H1 (cell line): ENCODE results near the gene ZNF697. TPM values are rescaled to one million over a fixed set of nuclear protein-coding genes. Genes with fewer than 3 reads are reported as not detected.

Experiments used
- HDAC2 ChIP-seq, 2 experiments: fragments of 300-600 bp in 1 of 2; sonication (generic) in 1 of 2; IDR thresholded peaks; 2 replicates each; pipeline ENCODE4 v1.6.1; 2011 to 2012; ENCODE audit warnings: low read depth in 2 of 2, low read length in 2 of 2, mild to moderate bottlenecking in 2 of 2, moderate library complexity in 2 of 2, borderline replicate concordance in 1 of 2, inconsistent platforms in 1 of 2
- KDM1A ChIP-seq: fragments of 200-600, 300-600 bp; sonication (generic); IDR thresholded peaks from 2 replicates; pipeline ENCODE4 v1.7.1; 2016; ENCODE audit warnings: mild to moderate bottlenecking, low read length, borderline replicate concordance
- RNF2 ChIP-seq: fragments of 200-900, 300-1000 bp; sonication (generic); IDR thresholded peaks from 2 replicates; pipeline ENCODE4 v1.7.1; 2016; ENCODE audit warnings: borderline replicate concordance, low read depth, mild to moderate bottlenecking, antibody characterized with exemption, low read length; ENCODE audit not compliant: poor library complexity, severe bottlenecking; ENCODE audit errors: missing control alignments
- SIX5 ChIP-seq: IDR thresholded peaks from 2 replicates; pipeline ENCODE4 v1.6.1; 2011; ENCODE audit warnings: mild to moderate bottlenecking, low read depth, low read length
- TAF1 ChIP-seq: IDR thresholded peaks from 2 replicates; pipeline ENCODE4 v1.6.1; 2011; ENCODE audit warnings: mild to moderate bottlenecking, low read depth, low read length
- polyA plus RNA-seq, 7 experiments: library from polyadenylated mRNA; depleted of rRNA in 3 of 7; stranded (reverse) in 5 of 7; unstranded in 2 of 7; fragments of >200 nt in 5 of 7; fragments of 200-250 nt in 2 of 7; gene quantifications; 1 replicate in 5 of 7; 2 replicates in 1 of 7; 4 replicates in 1 of 7; pipeline versions ENCODE4 v1.2.1 to v1.2.3, GENCODE V29; 2011 to 2013; ENCODE audit warnings: missing spikeins in 2 of 7, mixed read lengths in 2 of 7
- total RNA-seq: library from RNA; stranded (reverse); fragmentation: NEBNext Ultra II Directional; extraction: Animal tissue kit (Norgen Biotek cat#: 25700); gene quantifications from 2 replicates; pipeline ENCODE4 v1.2.1, GENCODE V29; 2021

Gene ZNF697
- total and polyA plus RNA-seq, 2 of the 8 experiments (the other 6 are each of a cell fraction or from before 2014, with no cell fraction given) = 5.6 to 18.3 TPM

DNA sequence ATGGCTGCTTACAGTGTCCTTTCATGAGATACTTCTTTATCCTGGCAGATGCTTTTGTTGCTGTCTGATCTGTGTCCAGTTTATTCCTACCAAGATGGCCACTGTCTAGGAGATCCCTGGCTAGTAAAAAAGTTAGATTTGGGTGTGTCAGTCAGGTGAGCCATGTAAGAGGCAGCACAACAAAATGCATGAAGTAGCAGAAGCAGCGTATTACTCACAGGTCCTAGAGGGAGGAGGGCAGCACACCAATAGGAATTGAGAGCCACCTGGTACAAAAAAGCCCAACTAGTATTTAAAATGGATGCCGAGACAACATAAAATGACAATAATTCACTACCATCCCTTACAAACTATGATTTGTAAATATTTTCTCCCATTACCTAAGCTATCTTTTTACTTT lies 22.8 kb upstream of the ZNF697 start (continued):
- TF ChIP-seq HDAC2 (IDR thresholded peaks at IDR 0.05; ENCODE audit: borderline replicate concordance in 1 of 2, low read depth in 2 of 2, low read length in 2 of 2) = no peak
- no peak for TF ChIP-seq SIX5
- no peak for TF ChIP-seq KDM1A
- no peak for TF ChIP-seq TAF1
- no peak for TF ChIP-seq RNF2
